Epithelial cell of proximal tubule (primary cell): ENCODE measurements around the gene TTLL1. TPM values are rescaled to one million over a fixed set of nuclear protein-coding genes. Genes with fewer than 3 reads are reported as not detected.
A peak's percentile ranks its signal among the peaks of the same experiment; 100 is the strongest.
"Not testable (repeated sequence)": the region's sequence is repeated elsewhere in the genome, so short reads cannot be mapped to it uniquely, and the experiment has no call there.

ENCODE experiments used
- DNase-seq: peaks from one replicate; pipeline ENCODE4 v3.0.0-alpha.2; 2011; ENCODE audit warnings: low read depth
- H3K4me3 ChIP-seq: 2 replicates; pipeline ENCODE4 v1.5.1; 2011; ENCODE audit warnings: low read depth, mild to moderate bottlenecking, low read length
- CTCF ChIP-seq: conservative IDR thresholded peaks from 2 replicates; pipeline ENCODE4 v1.5.1; 2012; ENCODE audit warnings: low read depth, mild to moderate bottlenecking, low read length
- total RNA-seq: library from RNA; depleted of rRNA; stranded (reverse); fragments of >200 nt; gene quantifications from 2 replicates; pipeline ENCODE4 v1.2.3, GENCODE V29; 2015

TTLL1 gene
- total RNA-seq, 1 donor from 2014 or later = 8.9 TPM

GRCh38 chr22:43001271-43002201, 87.7 kb downstream of the TTLL1 start:
- H3K4me3 ChIP-seq = no peak overlapping the region
- no peak for TF ChIP-seq CTCF
- no peak for DNase-seq

- TF ChIP-seq CTCF = no peak
- no peak for DNase-seq
- no peak overlapping the region for H3K4me3 ChIP-seq
Observed at GRCh38 chr22:43000441-43001175, 88.6 kb downstream of the TTLL1 start.

- H3K4me3 ChIP-seq = no peak overlapping the region
- no peak for TF ChIP-seq CTCF
- DNase-seq = no peak
Observed at GRCh38 chr22:42997582-42998090, 91.6 kb downstream of the TTLL1 start.

- no peak for TF ChIP-seq CTCF
- H3K4me3 ChIP-seq = no peak overlapping the region
- no peak for DNase-seq
Observed at GRCh38 chr22:42996646-42997365, 92.4 kb downstream of the TTLL1 start.

GRCh38 chr22:42995654-42996053, 93.5 kb downstream of the TTLL1 start:
- not testable (repeated sequence) for H3K4me3 ChIP-seq, DNase-seq

GRCh38 chr22:42994917-42995562, 94.2 kb downstream of the TTLL1 start:
- DNase-seq = peak; percentile 95
- no peak for TF ChIP-seq CTCF
- peak overlapping the region; percentile 51 for H3K4me3 ChIP-seq
